Common myeloid progenitor, CD34-positive (primary cell): ENCODE measurements around the gene DNMT3A.

Experiments used
- CTCF ChIA-PET: fragments of 350-600 bp; sonication (Branson Sonifier 250); formaldehyde crosslinking; loops from one replicate; lab custom pipeline; 2021; ENCODE audit warnings: antibody characterized with exemption; lab: Charles Lee
- POLR2A ChIA-PET: fragments of 350-600 bp; sonication (Branson Sonifier 250); formaldehyde crosslinking; loops from one replicate; lab custom pipeline; 2021; ENCODE audit warnings: antibody characterized with exemption; lab: Charles Lee
- DNase-seq, 3 donors: peaks; one replicate each; pipeline versions ENCODE4 v3.0.0 to v3.0.0-alpha.2; 2013
- H3K27ac ChIP-seq, 2 experiments: 1 replicate in 1 of 2; 2 replicates in 1 of 2; pipeline ENCODE4 v1.7.0; 2013; ENCODE audit warnings: inconsistent platforms in 2 of 2, low read length in 2 of 2, mild to moderate bottlenecking in 2 of 2, low read depth in 1 of 2, moderate library complexity in 1 of 2; ENCODE audit not compliant: severe bottlenecking in 2 of 2, insufficient read depth in 1 of 2, poor library complexity in 1 of 2
- H3K27me3 ChIP-seq, 5 experiments: replicated peaks in 2 of 5; 1 replicate in 3 of 5; 2 replicates in 2 of 5; pipeline versions ENCODE4 v1.6.1 to v1.7.0; 2013; ENCODE audit warnings: low read length in 4 of 5, mild to moderate bottlenecking in 2 of 5, moderate library complexity in 2 of 5, inconsistent platforms in 1 of 5; ENCODE audit not compliant: insufficient read depth in 5 of 5, control insufficient read depth in 4 of 5
- H3K36me3 ChIP-seq, 4 experiments: 1 replicate in 2 of 4; 2 replicates in 2 of 4; pipeline versions ENCODE4 v1.6.1 to v1.7.0; 2013; ENCODE audit warnings: low read length in 3 of 4, control low read depth in 1 of 4, mild to moderate bottlenecking in 1 of 4; ENCODE audit not compliant: control insufficient read depth in 4 of 4, insufficient read depth in 4 of 4
- H3K4me1 ChIP-seq, 4 experiments: 1 replicate in 3 of 4; 2 replicates in 1 of 4; pipeline versions ENCODE4 v1.6.1 to v1.7.1; 2013; ENCODE audit warnings: low read length in 3 of 4, mild to moderate bottlenecking in 3 of 4, control low read depth in 1 of 4, inconsistent platforms in 1 of 4, moderate library complexity in 1 of 4; ENCODE audit not compliant: control insufficient read depth in 4 of 4, insufficient read depth in 4 of 4; ENCODE audit errors: control extremely low read depth in 1 of 4
- H3K4me3 ChIP-seq, 7 experiments: 1 replicate in 4 of 7; 2 replicates in 3 of 7; pipeline versions ENCODE4 v1.5.1 to v1.7.0; 2013; ENCODE audit warnings: mild to moderate bottlenecking in 7 of 7, low read length in 6 of 7, moderate library complexity in 6 of 7, inconsistent platforms in 2 of 7, low read depth in 2 of 7, control low read depth in 1 of 7; ENCODE audit not compliant: insufficient read depth in 4 of 7, control insufficient read depth in 1 of 7; ENCODE audit errors: extremely low read depth in 1 of 7
- H3K9me3 ChIP-seq, 5 experiments: 1 replicate in 4 of 5; 2 replicates in 1 of 5; pipeline versions ENCODE4 v1.6.1 to v1.7.1; 2013; ENCODE audit warnings: low read length in 4 of 5, mild to moderate bottlenecking in 2 of 5, inconsistent platforms in 1 of 5, low read depth in 1 of 5, moderate library complexity in 1 of 5; ENCODE audit not compliant: control insufficient read depth in 4 of 5, insufficient read depth in 2 of 5; ENCODE audit errors: control extremely low read depth in 1 of 5
- WGBS: methylation state at CpG from one replicate; pipeline ENCODE4 v1.1.5; 2013; ENCODE audit not compliant: insufficient coverage; 5-methylcytosine and 5-hydroxymethylcytosine counted together

DNMT3A gene

GRCh38 chr2:25383806-25384205, 42.1 kb upstream of the DNMT3A start:
- peaks cover 0 to 18% (median 8%) of the 10 kb centered on the region in 4 experiments for H3K36me3 ChIP-seq
- DNase-seq: no peak
- H3K4me1 ChIP-seq: peaks cover 0 to 2% (median 1%) of the 10 kb centered on the region in 4 experiments
- POLR2A ChIA-PET: no interaction called here
- 95% methylated on average over 8 of the region's 9 CpGs for WGBS
- CTCF ChIA-PET: interaction anchor here (1.3 to 1.4 kb wide), 3 partner anchors 9 to 20 kb away, joined by 3 to 4 read pairs (median 3); no protein-coding TSS in a partner anchor
- no peaks in the 10 kb centered on the region for H3K9me3 ChIP-seq
- H3K27me3 ChIP-seq: no peaks in the 10 kb centered on the region
- H3K4me3 ChIP-seq: no peak overlapping the region
- H3K27ac ChIP-seq: no peak overlapping the region

GRCh38 chr2:25381502-25381901, 39.8 kb upstream of the DNMT3A start:
- CTCF ChIA-PET: interaction anchor here (1.1 to 1.2 kb wide), 2 partner anchors 17 to 143 kb away, joined by 3 read pairs; no protein-coding TSS in a partner anchor
- DNase-seq: no peak
- H3K27me3 ChIP-seq: no peaks in the 10 kb centered on the region
- no peak overlapping the region for H3K4me3 ChIP-seq
- 82% methylated on average over 6 of the region's 7 CpGs for WGBS
- H3K36me3 ChIP-seq: peaks cover 0 to 10% (median 1%) of the 10 kb centered on the region in 4 experiments
- H3K9me3 ChIP-seq: no peaks in the 10 kb centered on the region
- no peak overlapping the region for H3K27ac ChIP-seq
- peaks cover 0 to 23% (median 18%) of the 10 kb centered on the region in 4 experiments for H3K4me1 ChIP-seq
- POLR2A ChIA-PET: no interaction called here

DNA sequence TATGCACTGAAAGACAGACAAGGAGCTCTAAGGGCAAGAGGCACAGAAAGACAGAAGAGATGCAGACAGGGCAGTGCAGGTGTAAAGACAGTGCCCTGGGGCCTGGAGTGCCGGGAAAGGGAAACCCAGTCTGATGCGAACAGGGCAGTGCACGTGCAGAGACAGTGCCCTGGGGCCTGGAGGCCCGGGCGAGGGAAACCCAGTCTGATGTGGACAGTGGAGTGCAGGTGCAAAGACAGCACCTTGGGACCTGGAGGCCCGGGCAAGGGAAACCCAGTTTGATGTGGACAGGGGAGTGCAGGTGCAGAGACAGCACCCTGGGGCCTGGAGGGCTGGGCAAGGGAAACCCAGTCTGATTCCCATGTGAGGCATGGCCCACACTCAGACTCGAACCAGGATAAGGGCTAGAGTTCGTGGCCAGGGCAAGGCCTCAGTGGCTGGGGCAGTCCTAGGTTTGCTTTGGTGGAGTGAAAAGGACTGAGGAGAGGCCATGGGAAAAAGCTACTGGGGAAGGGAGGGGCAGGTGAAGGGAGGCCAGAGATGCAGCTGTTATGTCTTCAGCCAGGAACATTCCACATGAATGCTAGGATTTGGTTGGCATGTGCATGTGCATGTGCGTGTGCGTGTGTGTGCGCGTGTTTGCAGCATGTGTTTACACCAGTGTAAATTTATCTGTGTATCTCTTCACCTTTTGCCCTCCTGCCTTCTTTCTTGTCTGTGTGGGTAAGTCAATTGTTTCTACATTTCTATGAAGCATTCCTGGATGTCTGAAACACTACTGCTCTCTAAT, 39.1 kb upstream of the DNMT3A start:
- no peaks in the 10 kb centered on the region for H3K27me3 ChIP-seq
- no peak overlapping the region for H3K27ac ChIP-seq
- ChIA-PET CTCF (interaction anchor here (1.1 to 1.2 kb wide), 2 partner anchors 16 to 143 kb away, joined by 3 read pairs; no protein-coding TSS in a partner anchor), POLR2A (no interaction called here)
- 96% methylated on average over 8 of the region's 12 CpGs for WGBS
- no peak overlapping the region for H3K4me3 ChIP-seq
- no peak for DNase-seq
- H3K4me1 ChIP-seq: peaks cover 0 to 30% (median 22%) of the 10 kb centered on the region in 4 experiments
- H3K36me3 ChIP-seq: peaks cover 0 to 5% (median 0%) of the 10 kb centered on the region in 4 experiments
- H3K9me3 ChIP-seq: no peaks in the 10 kb centered on the region

DNA sequence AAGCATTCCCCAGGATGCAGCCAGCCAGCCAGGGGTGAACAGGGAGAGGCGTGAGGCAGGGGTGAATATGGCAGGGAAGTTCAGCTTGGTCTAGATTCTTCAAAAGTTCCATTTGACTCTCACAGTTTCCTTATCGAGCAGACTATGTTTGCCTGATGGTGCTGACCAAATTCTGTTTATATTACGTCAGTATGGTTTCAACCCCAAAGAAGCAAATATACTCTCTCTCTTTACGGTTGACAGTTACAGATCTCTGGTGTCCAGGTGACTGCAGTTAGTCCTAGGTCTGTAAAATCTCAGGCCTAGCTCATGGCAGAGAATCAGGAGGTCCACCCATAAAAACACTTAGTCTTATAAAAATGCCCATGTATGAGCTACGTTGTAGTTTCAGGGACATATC, 38.3 kb upstream of the DNMT3A start:
- ChIA-PET CTCF (no interaction called here), POLR2A (no interaction called here)
- Histone ChIP-seq H3K4me1 (peaks cover 0 to 34% (median 22%) of the 10 kb centered on the region in 4 experiments), H3K36me3 (peaks cover 0 to 4% (median 0%) of the 10 kb centered on the region in 4 experiments), H3K4me3 (no peak overlapping the region), H3K9me3 (no peaks in the 10 kb centered on the region), H3K27ac (no peak overlapping the region), H3K27me3 (no peaks in the 10 kb centered on the region)
- no peak for DNase-seq
- 100% methylated on average over 4 of the region's 5 CpGs for WGBS

DNA sequence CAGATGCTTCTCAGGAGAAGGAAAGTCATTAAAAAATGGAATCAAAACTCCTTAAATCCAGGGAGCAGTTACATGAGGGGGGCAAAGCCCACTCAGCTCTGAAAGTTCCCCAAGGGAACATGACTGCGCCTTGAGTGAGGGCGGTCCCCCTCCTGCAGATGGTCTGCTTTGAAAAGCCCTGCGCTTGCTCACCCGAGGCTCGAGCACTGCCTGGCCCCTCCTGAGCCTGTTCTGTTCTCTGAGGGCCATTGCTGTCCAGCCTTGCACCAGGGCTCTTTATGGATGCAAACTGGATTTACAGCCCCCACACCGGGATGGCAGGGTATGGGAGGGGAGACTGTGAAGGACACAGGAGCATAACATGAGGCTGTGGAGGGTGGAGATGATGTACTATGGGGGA, 37.8 kb upstream of the DNMT3A start:
- Histone ChIP-seq H3K36me3 (peaks cover 0 to 4% (median 0%) of the 10 kb centered on the region in 4 experiments), H3K4me3 (no peak overlapping the region), H3K27ac (no peak overlapping the region), H3K27me3 (no peaks in the 10 kb centered on the region), H3K4me1 (peaks cover 0 to 34% (median 22%) of the 10 kb centered on the region in 4 experiments), H3K9me3 (no peaks in the 10 kb centered on the region)
- no peak for DNase-seq
- CTCF ChIA-PET: interaction anchor here (0.6 kb wide), 1 partner anchor 158 kb away, joined by 3 read pairs; no protein-coding TSS in a partner anchor
- WGBS: 100% methylated on average over 6 of the region's 6 CpGs
- POLR2A ChIA-PET: no interaction called here

GRCh38 chr2:25378731-25379490, 37.2 kb upstream of the DNMT3A start:
- no peak overlapping the region for H3K4me3 ChIP-seq
- ChIA-PET CTCF (interaction anchor here (0.6 to 1.0 kb wide), 3 partner anchors 15 to 159 kb away, joined by 3 read pairs; no protein-coding TSS in a partner anchor), POLR2A (no interaction called here)
- 91% methylated on average over 10 of the region's 10 CpGs for WGBS
- no peak overlapping the region for H3K27ac ChIP-seq
- H3K36me3 ChIP-seq: peaks cover 0 to 4% (median 0%) of the 10 kb centered on the region in 4 experiments
- no peaks in the 10 kb centered on the region for H3K27me3 ChIP-seq
- no peak for DNase-seq
- H3K9me3 ChIP-seq: no peaks in the 10 kb centered on the region
- H3K4me1 ChIP-seq: peaks cover 0 to 34% (median 22%) of the 10 kb centered on the region in 4 experiments
